Lower leg skin (tissue), 4 donors: ENCODE results near the gene DMD. TPM values are rescaled to one million over a fixed set of nuclear protein-coding genes. Genes with fewer than 3 reads are reported as not detected.

Experiments
- DNase-seq, 2 donors: peaks; one replicate each; pipeline ENCODE4 v3.0.0-alpha.2; 2019; ENCODE audit warnings: low spot score in 2 of 2
- H3K4me3 ChIP-seq: fragments of 200-600 bp; sonication (generic); 2 replicates; pipeline ENCODE4 v1.5.1; 2017; ENCODE audit warnings: mild to moderate bottlenecking, low read depth; ENCODE audit not compliant: poor library complexity, severe bottlenecking
- CTCF ChIP-seq, 3 donors: fragments of 450-650 bp; IDR thresholded peaks; one replicate each; pipeline ENCODE4 v1.5.1; 2016; ENCODE audit warnings: antibody characterized with exemption in 3 of 3, mild to moderate bottlenecking in 3 of 3, moderate library complexity in 2 of 3
- POLR2A ChIP-seq, 2 donors: fragments of 450-650 bp; IDR thresholded peaks; one replicate each; pipeline ENCODE4 v1.6.1; 2016 to 2017; ENCODE audit warnings: antibody characterized with exemption in 2 of 2, mild to moderate bottlenecking in 1 of 2, moderate library complexity in 1 of 2
- WGBS, 2 donors: methylation state at CpG; one replicate each; pipeline ENCODE4 v1.1.5; 2018; 5-methylcytosine and 5-hydroxymethylcytosine counted together
- intact Hi-C: fragments of 100-400 bp; cut with DNase I; formaldehyde crosslinking; loops from one replicate; pipeline ENCODE4 v1.15.0; 2023; ENCODE audit warnings: low total_unique reads
- total RNA-seq, 4 donors: library from RNA; depleted of rRNA; stranded (reverse); fragments of >200 nt; gene quantifications; one replicate each; pipeline ENCODE4 v1.1.0, GENCODE V29; 2016

Gene DMD
- total RNA-seq, 4 donors from 2014 or later: 23.0 to 27.5 (median 26.7) TPM

- DNase-seq: no peak
- TF ChIP-seq POLR2A (IDR thresholded peaks at IDR 0.05): no peak
- no peak for TF ChIP-seq CTCF (IDR thresholded peaks at IDR 0.05)
- intact Hi-C loops: no loop called here
- WGBS, 2 donors: 67 to 72% methylated on average over 2 of the region's 2 CpGs
- no peak overlapping the region for H3K4me3 ChIP-seq
Measured at GRCh38 chrX:31889088-31889487, 1322.3 kb downstream of the DMD start.

- no peak overlapping the region for H3K4me3 ChIP-seq
- DNase-seq: no peak
- no peak for TF ChIP-seq POLR2A (IDR thresholded peaks at IDR 0.05)
- TF ChIP-seq CTCF (IDR thresholded peaks at IDR 0.05): no peak
- WGBS, 2 donors: 89 to 93% methylated on average over 2 of the region's 2 CpGs
- intact Hi-C loops: no loop called here
Measured at GRCh38 chrX:31884535-31884934, 1326.8 kb downstream of the DMD start.

- WGBS, 2 donors: 0 to 43% methylated on average over 2 of the region's 2 CpGs
- intact Hi-C loops: no loop called here
- no peak for TF ChIP-seq POLR2A (IDR thresholded peaks at IDR 0.05)
- no peak for TF ChIP-seq CTCF (IDR thresholded peaks at IDR 0.05)
- no peak overlapping the region for H3K4me3 ChIP-seq
- DNase-seq: no peak
Measured at GRCh38 chrX:31872007-31872406, 1339.3 kb downstream of the DMD start.

- intact Hi-C loops: no loop called here
- TF ChIP-seq CTCF (IDR thresholded peaks at IDR 0.05): no peak
- DNase-seq: no peak
- no peak overlapping the region for H3K4me3 ChIP-seq
Measured at GRCh38 chrX:31870267-31870666, 1341.1 kb downstream of the DMD start.

GRCh38 chrX:31860686-31861085, 1350.7 kb downstream of the DMD start:
- intact Hi-C loops: no loop called here
- DNase-seq: no peak
- TF ChIP-seq CTCF (IDR thresholded peaks at IDR 0.05) (no peak), POLR2A (IDR thresholded peaks at IDR 0.05) (no peak)
- H3K4me3 ChIP-seq: no peak overlapping the region

- intact Hi-C loops: no loop called here
- 56 to 91% methylated on average over 2 of the region's 2 CpGs for WGBS, 2 donors
- H3K4me3 ChIP-seq: no peak overlapping the region
- DNase-seq: no peak
- TF ChIP-seq POLR2A (IDR thresholded peaks at IDR 0.05) (no peak), CTCF (IDR thresholded peaks at IDR 0.05) (no peak)
Measured at GRCh38 chrX:31858915-31859314, 1352.4 kb downstream of the DMD start.
